ENCODE measurements around the gene TMEM203. TPM values are rescaled to one million over a fixed set of nuclear protein-coding genes. Genes with fewer than 3 reads are reported as not detected.

TMEM203 gene
- total RNA-seq, 1 donor from 2014 or later: 32.9 TPM

DNA sequence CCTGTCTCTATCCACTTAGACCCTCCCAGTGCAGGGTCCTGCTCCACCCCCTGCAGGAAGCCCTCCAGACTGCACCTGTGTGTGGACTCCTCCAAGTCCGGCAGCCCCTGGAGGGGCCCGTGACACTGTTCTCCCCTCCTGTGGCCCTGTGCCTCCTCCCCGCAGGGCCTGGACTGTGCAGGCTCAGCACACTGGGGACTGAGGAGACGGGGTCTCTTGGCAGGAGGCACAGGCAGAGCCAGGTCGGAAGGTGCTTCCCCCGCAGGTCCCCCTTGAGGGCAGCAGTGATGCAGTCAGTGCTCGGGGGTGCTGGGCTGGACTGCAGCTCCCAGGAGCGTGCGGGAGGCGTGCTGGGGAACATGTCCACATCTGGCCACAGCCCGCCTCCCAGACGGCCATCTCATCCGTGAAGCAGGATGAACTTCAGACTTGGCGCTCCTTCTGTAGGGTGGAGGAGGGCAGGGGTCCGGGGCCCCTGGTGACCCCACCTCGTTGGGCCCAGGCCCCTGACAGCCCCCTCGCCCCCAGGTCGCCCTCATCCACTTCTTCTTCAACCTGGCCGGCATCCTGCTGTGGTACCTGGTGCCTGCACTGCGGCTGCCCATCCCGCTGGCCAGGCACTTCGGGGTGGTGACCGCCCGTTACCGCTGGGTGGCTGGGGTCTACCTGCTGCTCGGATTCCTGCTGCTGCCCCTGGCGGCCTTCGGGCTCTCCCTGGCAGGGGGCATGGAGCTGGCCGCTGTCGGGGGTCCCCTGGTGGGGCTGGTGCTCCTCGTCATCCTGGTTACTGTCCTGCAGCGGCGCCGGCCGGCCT lies 30.2 kb upstream of the TMEM203 start:
- H3K27ac ChIP-seq (ENCODE audit: low read depth, low read length): no peak overlapping the region
- no peaks in the 10 kb centered on the region for H3K9me3 ChIP-seq (ENCODE audit: control insufficient read depth in 3 of 3, low read length in 3 of 3)
- H3K9ac ChIP-seq (ENCODE audit: low read depth in 1 of 3, low read length in 3 of 3): peak overlapping the region; percentile 33 to 74 (median 64)
- H3K4me3 ChIP-seq (ENCODE audit: low read length in 3 of 3): peak overlapping the region in 2 of 3 donors; percentile 56 to 61
- H3K36me3 ChIP-seq (ENCODE audit: control insufficient read depth in 3 of 3, insufficient read depth in 3 of 3, low read length in 3 of 3): no peaks in the 10 kb centered on the region
- peaks cover 36 to 45% (median 42%) of the 10 kb centered on the region in 3 donors for H3K4me1 ChIP-seq (ENCODE audit: control insufficient read depth in 3 of 3, insufficient read depth in 3 of 3, low read length in 3 of 3)
- peaks cover 7 to 35% (median 30%) of the 10 kb centered on the region in 3 donors for H3K27me3 ChIP-seq (ENCODE audit: control insufficient read depth in 3 of 3, insufficient read depth in 3 of 3, low read length in 3 of 3)

DNA sequence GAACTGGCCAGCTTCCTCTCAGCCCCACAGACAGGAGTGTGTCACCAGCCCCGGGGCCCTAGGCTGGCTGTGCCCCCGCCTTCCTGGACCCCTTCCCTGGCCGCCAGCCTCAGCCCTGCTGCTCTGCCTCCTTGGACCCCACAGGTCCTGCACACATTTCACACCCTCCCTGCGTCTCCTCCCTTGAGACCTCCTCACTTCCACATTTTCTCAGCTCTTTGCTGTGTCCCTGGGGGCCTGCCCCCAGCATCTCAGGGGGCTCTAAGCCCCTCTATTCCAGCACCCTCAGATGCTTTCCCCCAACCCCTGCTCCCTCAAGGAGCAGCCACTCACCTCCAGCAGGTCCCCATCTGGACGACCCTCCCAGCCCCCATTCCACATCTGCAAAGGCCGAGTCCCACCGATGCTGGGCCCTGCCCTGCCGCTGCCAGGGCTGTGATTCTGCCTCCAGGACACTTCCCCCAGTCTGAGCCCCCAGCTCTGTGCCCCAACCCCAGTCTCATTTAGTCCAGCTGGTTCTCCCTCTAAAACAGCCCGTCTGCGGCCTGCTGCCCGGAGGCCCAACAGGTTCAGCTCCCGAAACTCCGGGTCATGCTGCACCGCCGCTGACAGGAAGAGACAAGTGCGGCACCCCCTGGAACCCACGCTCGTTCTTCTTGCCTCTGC lies 29.4 kb upstream of the TMEM203 start:
- no peak overlapping the region for H3K9ac ChIP-seq (ENCODE audit: low read depth in 1 of 3, low read length in 3 of 3)
- peaks cover 15 to 42% (median 37%) of the 10 kb centered on the region in 3 donors for H3K27me3 ChIP-seq (ENCODE audit: control insufficient read depth in 3 of 3, insufficient read depth in 3 of 3, low read length in 3 of 3)
- no peaks in the 10 kb centered on the region for H3K9me3 ChIP-seq (ENCODE audit: control insufficient read depth in 3 of 3, low read length in 3 of 3)
- no peak overlapping the region for H3K4me3 ChIP-seq (ENCODE audit: low read length in 3 of 3)
- no peak overlapping the region for H3K27ac ChIP-seq (ENCODE audit: low read depth, low read length)
- H3K36me3 ChIP-seq (ENCODE audit: control insufficient read depth in 3 of 3, insufficient read depth in 3 of 3, low read length in 3 of 3): no peaks in the 10 kb centered on the region
- peaks cover 33 to 45% (median 40%) of the 10 kb centered on the region in 3 donors for H3K4me1 ChIP-seq (ENCODE audit: control insufficient read depth in 3 of 3, insufficient read depth in 3 of 3, low read length in 3 of 3)

DNA sequence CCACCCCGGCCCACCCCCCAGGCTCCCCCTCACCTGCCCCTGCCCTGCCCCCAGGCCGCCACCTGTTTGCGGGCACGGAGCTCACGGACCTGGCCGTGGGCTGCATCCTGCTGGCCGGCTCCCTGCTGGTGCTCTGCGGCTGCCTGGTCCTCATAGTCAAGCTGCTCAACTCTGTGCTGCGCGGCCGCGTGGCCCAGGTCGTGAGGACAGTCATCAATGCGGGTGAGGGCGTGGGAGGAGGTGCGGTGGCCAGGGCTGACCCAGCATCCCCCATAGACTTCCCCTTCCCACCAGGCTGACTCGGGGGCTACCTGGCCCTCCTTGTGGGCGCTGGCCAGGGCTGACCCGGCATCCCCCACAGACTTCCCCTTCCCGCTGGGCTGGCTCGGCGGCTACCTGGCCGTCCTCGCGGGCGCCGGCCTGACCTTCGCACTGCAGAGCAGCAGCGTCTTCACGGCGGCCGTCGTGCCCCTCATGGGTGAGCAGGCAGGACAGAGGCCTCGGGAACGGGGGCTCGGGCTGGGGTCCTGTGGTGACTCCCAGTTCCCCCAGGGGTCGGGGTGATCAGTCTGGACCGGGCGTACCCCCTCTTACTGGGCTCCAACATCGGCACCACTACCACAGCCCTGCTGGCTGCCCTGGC lies 28.7 kb upstream of the TMEM203 start:
- H3K27ac ChIP-seq (ENCODE audit: low read depth, low read length): no peak overlapping the region
- no peak overlapping the region for H3K9ac ChIP-seq (ENCODE audit: low read depth in 1 of 3, low read length in 3 of 3)
- peaks cover 32 to 41% (median 37%) of the 10 kb centered on the region in 3 donors for H3K4me1 ChIP-seq (ENCODE audit: control insufficient read depth in 3 of 3, insufficient read depth in 3 of 3, low read length in 3 of 3)
- H3K27me3 ChIP-seq (ENCODE audit: control insufficient read depth in 3 of 3, insufficient read depth in 3 of 3, low read length in 3 of 3): peaks cover 22 to 47% (median 42%) of the 10 kb centered on the region in 3 donors
- H3K9me3 ChIP-seq (ENCODE audit: control insufficient read depth in 3 of 3, low read length in 3 of 3): no peaks in the 10 kb centered on the region
- no peak overlapping the region for H3K4me3 ChIP-seq (ENCODE audit: low read length in 3 of 3)
- no peaks in the 10 kb centered on the region for H3K36me3 ChIP-seq (ENCODE audit: control insufficient read depth in 3 of 3, insufficient read depth in 3 of 3, low read length in 3 of 3)

DNA sequence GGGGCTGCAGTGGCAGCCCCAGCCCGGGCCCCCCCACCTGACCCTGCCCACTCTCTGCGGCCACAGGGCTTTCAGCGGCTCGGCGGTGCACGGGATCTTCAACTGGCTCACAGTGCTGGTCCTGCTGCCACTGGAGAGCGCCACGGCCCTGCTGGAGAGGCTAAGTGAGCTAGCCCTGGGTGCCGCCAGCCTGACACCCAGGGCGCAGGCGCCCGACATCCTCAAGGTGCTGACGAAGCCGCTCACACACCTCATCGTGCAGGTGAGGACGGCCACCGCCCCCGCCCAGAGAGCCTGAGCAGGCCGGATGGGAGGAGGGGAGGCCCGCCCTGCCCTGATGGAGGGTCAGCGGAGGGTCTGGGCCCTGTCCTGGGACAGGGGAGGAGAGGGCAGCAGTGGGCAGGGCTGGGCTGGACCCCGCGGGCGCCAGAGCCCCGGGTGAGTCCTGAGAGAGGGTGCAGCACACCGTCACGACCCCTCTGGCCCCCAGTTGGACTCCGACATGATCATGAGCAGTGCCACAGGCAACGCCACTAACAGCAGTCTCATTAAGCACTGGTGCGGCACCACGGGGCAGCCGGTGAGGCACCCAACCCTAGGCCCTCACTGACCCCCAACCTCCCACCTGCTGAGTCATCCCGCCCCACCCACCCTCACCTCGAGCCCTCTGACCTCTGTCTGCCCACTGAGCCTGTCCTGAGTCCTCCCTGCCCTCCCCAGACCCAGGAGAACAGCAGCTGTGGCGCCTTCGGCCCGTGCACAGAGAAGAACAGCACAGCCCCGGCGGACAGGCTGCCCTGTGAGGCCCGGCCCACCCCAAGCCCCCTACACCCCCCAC lies 27.9 kb upstream of the TMEM203 start:
- Histone ChIP-seq H3K27me3 (ENCODE audit: control insufficient read depth in 3 of 3, insufficient read depth in 3 of 3, low read length in 3 of 3) (peaks cover 29 to 55% (median 50%) of the 10 kb centered on the region in 3 donors), H3K9me3 (ENCODE audit: control insufficient read depth in 3 of 3, low read length in 3 of 3) (no peaks in the 10 kb centered on the region), H3K27ac (ENCODE audit: low read depth, low read length) (no peak overlapping the region), H3K4me3 (ENCODE audit: low read length in 3 of 3) (no peak overlapping the region), H3K36me3 (ENCODE audit: control insufficient read depth in 3 of 3, insufficient read depth in 3 of 3, low read length in 3 of 3) (no peaks in the 10 kb centered on the region), H3K4me1 (ENCODE audit: control insufficient read depth in 3 of 3, insufficient read depth in 3 of 3, low read length in 3 of 3) (peaks cover 24 to 33% (median 29%) of the 10 kb centered on the region in 3 donors), H3K9ac (ENCODE audit: low read depth in 1 of 3, low read length in 3 of 3) (no peak overlapping the region)

DNA sequence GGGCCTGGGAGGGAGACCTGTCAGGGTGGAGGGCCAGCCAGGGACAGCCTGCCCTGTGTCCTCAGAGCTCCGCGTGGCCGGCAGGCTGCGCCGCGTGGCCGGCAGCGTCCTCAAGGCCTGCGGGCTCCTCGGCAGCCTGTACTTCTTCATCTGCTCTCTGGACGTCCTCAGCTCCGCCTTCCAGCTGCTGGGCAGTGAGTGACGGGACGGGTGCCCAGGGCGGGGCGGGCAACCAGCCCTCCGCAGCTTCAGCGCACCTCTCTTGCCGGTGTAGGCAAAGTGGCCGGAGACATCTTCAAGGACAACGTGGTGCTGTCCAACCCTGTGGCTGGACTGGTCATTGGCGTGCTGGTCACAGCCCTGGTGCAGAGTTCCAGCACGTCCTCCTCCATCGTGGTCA lies 27.1 kb upstream of the TMEM203 start:
- Histone ChIP-seq H3K9ac (ENCODE audit: low read depth in 1 of 3, low read length in 3 of 3) (no peak overlapping the region), H3K9me3 (ENCODE audit: control insufficient read depth in 3 of 3, low read length in 3 of 3) (no peaks in the 10 kb centered on the region), H3K27me3 (ENCODE audit: control insufficient read depth in 3 of 3, insufficient read depth in 3 of 3, low read length in 3 of 3) (peaks cover 34 to 60% (median 55%) of the 10 kb centered on the region in 3 donors), H3K36me3 (ENCODE audit: control insufficient read depth in 3 of 3, insufficient read depth in 3 of 3, low read length in 3 of 3) (no peaks in the 10 kb centered on the region), H3K4me1 (ENCODE audit: control insufficient read depth in 3 of 3, insufficient read depth in 3 of 3, low read length in 3 of 3) (peaks cover 16 to 25% (median 20%) of the 10 kb centered on the region in 3 donors), H3K27ac (ENCODE audit: low read depth, low read length) (no peak overlapping the region), H3K4me3 (ENCODE audit: low read length in 3 of 3) (no peak overlapping the region)

DNA sequence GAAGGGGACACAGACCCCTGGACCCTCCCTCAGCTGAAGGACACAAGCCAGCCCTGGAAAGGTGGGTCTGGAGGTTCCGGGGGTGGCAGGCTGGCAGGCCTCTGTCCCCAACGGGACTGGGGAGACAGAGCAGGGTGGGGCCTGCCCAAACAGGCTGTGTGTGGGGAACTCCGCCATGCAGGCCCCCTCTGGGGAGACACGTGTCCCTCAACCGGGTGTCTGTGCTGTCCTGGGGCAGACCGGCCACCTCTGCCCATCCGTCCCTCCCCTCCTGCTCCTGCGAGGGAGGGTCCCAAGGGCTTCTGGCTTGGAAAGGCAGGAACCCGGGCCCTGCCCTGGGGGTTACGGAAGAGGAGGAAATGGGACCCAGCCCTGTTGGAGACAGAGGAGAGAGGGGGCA lies 26.7 kb upstream of the TMEM203 start:
- Histone ChIP-seq H3K27me3 (ENCODE audit: control insufficient read depth in 3 of 3, insufficient read depth in 3 of 3, low read length in 3 of 3) (peaks cover 38 to 60% (median 59%) of the 10 kb centered on the region in 3 donors), H3K4me3 (ENCODE audit: low read length in 3 of 3) (no peak overlapping the region), H3K4me1 (ENCODE audit: control insufficient read depth in 3 of 3, insufficient read depth in 3 of 3, low read length in 3 of 3) (peaks cover 12 to 25% (median 16%) of the 10 kb centered on the region in 3 donors), H3K9ac (ENCODE audit: low read depth in 1 of 3, low read length in 3 of 3) (no peak overlapping the region), H3K27ac (ENCODE audit: low read depth, low read length) (no peak overlapping the region), H3K9me3 (ENCODE audit: control insufficient read depth in 3 of 3, low read length in 3 of 3) (no peaks in the 10 kb centered on the region), H3K36me3 (ENCODE audit: control insufficient read depth in 3 of 3, insufficient read depth in 3 of 3, low read length in 3 of 3) (no peaks in the 10 kb centered on the region)

DNA sequence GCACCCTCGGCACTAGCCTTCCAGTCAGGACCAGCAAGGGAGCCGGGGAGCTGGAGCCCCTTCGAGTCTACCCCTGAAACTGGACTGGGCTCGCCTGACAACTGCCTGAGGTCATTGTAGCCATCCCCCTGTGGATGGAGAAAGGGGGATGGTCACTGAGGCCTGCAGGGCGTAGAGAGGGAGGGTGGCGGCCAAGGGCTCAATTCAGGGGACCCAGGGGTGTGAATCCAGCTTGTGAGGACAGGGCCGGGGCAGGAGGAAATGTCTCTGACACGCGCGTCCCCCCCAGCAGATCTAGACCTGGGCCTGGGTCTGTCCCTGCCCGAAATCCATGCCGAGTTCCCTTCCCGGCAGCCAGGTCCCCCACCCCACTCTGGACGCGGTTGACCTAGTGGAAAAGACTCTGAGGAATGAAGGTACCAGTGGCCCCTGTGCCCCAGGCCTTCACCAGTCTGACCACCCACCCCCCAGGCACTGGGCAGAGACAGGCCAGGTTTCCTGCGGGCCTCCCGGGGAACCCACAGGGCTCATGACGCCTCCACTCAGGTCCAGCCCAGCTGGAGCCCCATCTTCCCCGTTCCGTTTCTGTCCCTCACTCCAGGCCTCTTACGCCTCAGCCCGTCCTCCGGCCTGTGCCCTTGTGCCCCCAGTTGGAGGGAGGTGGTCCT lies 26.1 kb upstream of the TMEM203 start:
- Histone ChIP-seq H3K9ac (ENCODE audit: low read depth in 1 of 3, low read length in 3 of 3) (no peak overlapping the region), H3K4me3 (ENCODE audit: low read length in 3 of 3) (no peak overlapping the region), H3K36me3 (ENCODE audit: control insufficient read depth in 3 of 3, insufficient read depth in 3 of 3, low read length in 3 of 3) (no peaks in the 10 kb centered on the region), H3K4me1 (ENCODE audit: control insufficient read depth in 3 of 3, insufficient read depth in 3 of 3, low read length in 3 of 3) (peaks cover 6 to 21% (median 10%) of the 10 kb centered on the region in 3 donors), H3K27ac (ENCODE audit: low read depth, low read length) (no peak overlapping the region), H3K9me3 (ENCODE audit: control insufficient read depth in 3 of 3, low read length in 3 of 3) (no peaks in the 10 kb centered on the region), H3K27me3 (ENCODE audit: control insufficient read depth in 3 of 3, insufficient read depth in 3 of 3, low read length in 3 of 3) (peaks cover 44 to 65% (median 63%) of the 10 kb centered on the region in 3 donors)

DNA sequence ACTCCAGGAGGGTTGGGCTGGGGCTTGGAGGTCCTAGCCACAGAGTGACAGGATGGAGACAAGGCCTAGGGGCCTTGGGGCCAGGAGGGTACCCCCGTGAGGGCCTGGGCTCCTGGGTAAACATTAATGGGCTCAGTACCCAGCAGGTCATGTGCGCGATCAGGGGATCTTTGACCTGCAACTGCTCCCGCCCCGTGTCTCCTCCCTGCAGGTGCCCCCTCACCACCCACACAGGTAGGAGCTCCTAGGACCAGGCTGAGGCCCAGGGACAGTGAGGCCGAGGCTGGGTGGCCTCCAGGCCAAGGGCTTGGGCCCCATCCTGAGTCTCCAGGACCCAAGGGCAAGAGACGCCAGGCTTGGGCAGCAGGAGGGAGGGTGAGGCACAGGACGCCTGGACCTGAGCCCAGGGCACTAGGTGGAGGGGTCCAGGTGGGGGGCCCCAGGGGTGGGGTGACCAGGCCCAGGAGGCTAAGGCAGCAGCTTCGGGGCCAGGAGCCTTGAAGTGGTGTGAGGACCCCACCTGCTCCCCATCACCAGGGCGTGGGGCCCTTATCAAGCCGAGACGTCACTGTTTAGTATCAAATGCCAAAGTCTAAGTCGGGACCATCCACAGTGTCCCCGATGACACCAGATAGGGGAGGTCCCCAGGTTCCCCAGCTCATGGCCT lies 25.4 kb upstream of the TMEM203 start, which contains the start of gene SLC34A3:
TSS of gene SLC34A3 (plus strand) at position 197 of the 667 bp plus-strand sequence. CDS start 802 bp downstream, outside the sequence.
- Histone ChIP-seq H3K9me3 (ENCODE audit: control insufficient read depth in 3 of 3, low read length in 3 of 3) (no peaks in the 10 kb centered on the region), H3K4me1 (ENCODE audit: control insufficient read depth in 3 of 3, insufficient read depth in 3 of 3, low read length in 3 of 3) (peaks cover under 1 to 15% (median 3%) of the 10 kb centered on the region in 3 donors), H3K27me3 (ENCODE audit: control insufficient read depth in 3 of 3, insufficient read depth in 3 of 3, low read length in 3 of 3) (peaks cover 48 to 71% (median 67%) of the 10 kb centered on the region in 3 donors), H3K36me3 (ENCODE audit: control insufficient read depth in 3 of 3, insufficient read depth in 3 of 3, low read length in 3 of 3) (no peaks in the 10 kb centered on the region), H3K4me3 (ENCODE audit: low read length in 3 of 3) (no peak within 1 kb of the TSS), H3K9ac (ENCODE audit: low read depth in 1 of 3, low read length in 3 of 3) (no peak within 1 kb of the TSS), H3K27ac (ENCODE audit: low read depth, low read length) (no peak within 1 kb of the TSS)
